Measurements from ENCODE around the gene MAU2.

GRCh38 chr19:19279853-19280252, 40.8 kb upstream of the MAU2 start:
- TF ChIP-seq CTCF (IDR thresholded peaks at IDR 0.05): no peak
- TF ChIP-seq EZH2 (IDR thresholded peaks at IDR 0.05): no peak

Data from neural progenitor cell (in vitro differentiated cells).